Non-pigmented ciliary epithelial cell (primary cell): ENCODE results near the gene GNG5.
"Not testable (repeated sequence)": the region's sequence is repeated elsewhere in the genome, so short reads cannot be mapped to it uniquely, and the experiment has no call there.

ENCODE experiments used
- DNase-seq: peaks from one replicate; pipeline ENCODE4 v3.0.0-alpha.2; 2010; ENCODE audit warnings: low read depth

Gene GNG5

DNA sequence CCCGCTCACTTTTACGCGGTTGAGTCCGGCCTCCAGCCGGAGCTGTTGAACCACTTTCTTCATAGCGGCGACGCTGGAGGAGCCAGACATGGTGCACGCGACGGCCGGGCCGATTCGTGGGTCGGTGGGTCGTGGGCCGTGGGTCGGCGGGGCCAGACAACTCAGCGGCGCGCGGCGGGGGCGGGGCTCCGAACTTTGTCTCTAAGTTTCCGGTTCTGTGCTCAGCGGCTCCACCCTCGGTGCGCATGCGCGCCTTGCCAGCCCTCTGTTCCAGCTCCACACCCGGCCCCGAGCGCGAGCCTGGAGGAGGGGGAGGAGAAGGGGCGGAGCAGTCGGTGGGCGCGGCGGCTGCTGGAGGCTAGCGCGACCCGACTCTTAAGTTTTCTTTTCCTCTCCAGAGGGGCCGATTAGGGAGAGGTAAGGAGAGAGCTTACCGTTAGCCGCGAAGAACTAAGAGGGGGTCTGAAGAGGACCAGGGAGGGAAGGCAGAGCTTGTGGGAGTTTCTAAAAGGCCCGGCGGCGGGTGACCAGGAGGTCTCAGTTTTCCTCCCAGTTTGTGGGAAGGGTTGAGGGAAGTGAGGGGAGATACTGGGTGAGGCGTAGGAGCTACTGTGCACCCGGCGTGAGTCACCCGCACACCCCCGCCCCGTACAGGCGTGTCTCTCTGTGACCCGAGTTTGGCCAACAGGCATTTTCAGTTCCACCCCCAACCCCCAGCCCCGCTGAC lies at the start of gene GNG5, which contains the start of gene SPATA1:
GNG5 (minus strand) TSS at position 580 of the 727 bp plus-strand sequence; CDS start at position 90, 490 bp downstream.
SPATA1 (plus strand) TSS at position 385 of the 727 bp plus-strand sequence. CDS start 9,974 bp downstream, outside the sequence.
- DNase-seq: peak; percentile 75

DNA sequence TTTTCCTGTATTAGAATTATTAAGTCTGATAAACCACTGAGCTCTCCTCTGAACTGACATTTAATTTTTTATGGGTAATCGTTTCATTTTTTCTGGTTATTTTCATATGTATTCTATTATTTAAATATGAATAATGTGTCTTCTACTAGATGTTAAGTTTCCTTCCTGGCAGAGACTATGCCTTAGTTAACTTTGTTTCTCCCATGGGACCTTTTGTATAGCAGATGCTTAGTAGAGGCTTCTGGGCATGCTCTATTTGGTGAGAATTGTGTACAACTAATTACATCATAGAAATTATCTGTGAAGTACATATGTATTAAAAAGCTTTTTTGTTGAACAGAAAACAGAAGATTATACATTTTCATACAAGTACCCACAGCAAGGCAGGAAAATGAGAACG lies 44.4 kb upstream of the GNG5 start:
- DNase-seq: no peak

DNA sequence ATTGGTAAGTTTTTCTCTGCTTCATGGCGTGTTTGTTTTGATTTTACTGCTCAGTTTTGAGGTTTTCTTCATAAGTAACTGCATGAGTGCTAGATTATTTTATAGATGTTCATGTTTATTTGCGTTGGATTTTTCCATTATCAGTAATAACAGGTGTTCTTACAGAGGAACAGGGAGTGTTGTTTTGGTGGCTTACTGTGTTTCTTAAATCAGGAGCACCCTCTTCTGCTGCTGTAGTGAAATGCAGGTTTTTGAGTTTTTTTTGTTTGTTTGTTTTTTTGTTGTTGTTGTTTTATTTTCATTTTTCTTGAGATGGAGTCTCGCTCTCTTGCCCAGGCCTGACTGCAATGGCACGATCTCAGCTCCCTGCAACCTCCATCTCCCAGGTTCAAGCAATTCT lies 35.3 kb upstream of the GNG5 start:
- DNase-seq: no peak

DNA sequence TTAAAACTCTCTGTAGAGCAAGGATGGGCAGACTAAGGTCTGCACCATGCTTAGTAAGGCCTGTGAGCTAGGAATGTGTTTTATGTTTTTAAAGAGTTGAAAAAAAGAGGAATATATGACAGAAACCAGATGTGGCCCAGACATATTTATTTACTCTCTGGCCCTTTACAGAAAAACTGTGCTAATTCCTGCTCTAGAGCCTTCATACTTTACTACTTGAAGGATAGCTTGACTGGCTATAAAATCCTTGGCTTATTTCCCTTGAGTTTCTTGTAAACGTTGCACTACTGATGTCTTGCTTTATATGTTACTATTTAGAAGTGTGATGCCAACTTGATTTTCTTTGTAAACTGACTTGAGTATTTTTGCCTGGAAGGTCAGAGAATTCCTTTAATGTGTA lies 34.4 kb upstream of the GNG5 start:
- no peak for DNase-seq

DNA sequence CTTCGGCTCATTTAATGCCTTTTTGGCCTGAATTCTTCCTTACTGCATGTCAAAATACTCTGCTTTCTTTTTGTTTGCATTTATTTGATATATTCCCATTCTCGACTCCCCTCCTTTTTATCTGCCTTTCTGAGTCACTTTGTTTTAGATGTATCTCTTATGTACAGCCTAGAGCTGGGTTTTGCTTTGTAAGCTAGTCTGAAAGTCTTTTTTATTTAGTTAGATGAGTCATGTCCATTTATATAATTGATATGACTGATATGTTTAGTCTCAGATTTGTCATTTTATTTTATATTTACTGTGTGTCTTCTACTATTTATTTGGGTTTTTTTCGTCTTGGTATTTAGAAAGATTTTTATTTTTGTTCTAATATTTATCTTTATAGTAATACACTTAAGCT lies 33.6 kb upstream of the GNG5 start:
- DNase-seq: no peak

DNA sequence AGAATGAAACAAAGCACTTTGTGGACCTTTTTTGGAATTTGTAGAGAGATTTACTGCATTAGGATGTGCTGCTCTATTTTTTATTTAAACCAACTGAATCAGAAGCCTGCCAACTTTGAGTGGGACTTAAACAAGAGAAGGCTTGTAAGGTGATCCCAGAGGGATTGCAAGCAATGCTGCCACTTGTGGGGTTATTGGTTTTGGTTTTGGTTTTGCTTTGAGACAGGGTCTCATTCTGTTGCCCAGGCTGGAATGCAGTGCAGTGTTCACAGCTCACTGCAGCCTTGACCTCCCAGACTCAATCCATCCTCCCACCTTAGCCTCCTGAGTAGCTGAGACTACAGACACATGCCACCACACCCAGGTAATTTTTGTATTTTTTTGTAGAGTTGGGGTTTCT lies 32.2 kb upstream of the GNG5 start:
- DNase-seq: no peak

DNA sequence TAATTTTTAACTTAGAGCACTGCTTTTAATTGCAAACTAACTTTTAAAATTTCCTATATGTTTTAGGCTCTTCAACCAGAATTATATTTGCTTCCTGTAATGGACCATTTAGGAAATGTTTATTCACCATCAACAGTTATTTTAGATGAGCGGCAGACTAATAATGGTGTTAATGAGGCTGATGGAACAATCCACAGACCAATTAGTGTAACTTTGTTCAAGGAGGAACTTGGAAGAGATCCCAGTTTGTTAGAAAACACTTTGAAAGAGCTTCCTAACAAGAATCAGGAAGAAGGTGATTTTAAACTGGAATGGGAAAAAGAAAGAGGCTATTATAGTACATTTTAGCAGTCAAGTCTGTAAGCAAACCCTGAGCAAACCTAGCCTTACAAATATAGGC lies 19.4 kb upstream of the GNG5 start:
- no peak for DNase-seq

DNA sequence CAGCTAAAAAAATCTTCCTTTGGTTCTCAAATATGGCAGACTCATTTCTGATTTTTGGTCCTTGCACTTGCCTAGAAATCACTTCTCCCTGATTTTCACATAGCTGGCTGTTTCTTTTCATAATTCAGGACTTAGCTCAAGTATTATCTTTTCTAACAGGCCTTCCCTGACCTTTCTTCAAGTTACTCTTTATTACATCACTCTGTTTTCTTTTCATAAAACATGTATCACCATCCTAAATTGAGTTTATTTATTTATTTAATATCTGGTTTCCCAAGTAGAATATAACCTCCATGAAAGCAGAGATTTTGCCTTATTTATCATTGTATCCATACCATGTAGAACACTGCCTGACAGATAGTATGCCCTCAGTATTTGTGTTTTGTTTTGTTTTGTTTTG lies 18.2 kb upstream of the GNG5 start:
- DNase-seq: no peak

DNA sequence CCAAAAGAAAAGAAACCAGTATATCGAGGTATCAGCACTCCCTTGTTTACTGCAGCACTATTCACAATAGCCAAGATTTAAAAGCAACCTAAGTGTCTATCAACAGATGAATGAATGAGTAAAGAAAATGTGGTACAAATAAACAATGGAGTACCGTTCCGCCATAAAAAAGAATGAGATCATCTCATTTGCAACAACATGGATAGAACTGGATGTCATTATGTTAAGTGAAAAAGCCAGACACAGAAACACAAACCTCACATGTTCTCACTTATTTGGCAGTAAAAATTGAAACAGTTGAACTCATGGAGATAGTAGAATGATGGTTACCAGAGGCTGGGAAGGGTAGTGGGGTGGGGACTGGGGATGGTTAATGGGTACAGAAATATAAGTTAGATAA lies 4.3 kb upstream of the GNG5 start:
- DNase-seq: no peak

DNA sequence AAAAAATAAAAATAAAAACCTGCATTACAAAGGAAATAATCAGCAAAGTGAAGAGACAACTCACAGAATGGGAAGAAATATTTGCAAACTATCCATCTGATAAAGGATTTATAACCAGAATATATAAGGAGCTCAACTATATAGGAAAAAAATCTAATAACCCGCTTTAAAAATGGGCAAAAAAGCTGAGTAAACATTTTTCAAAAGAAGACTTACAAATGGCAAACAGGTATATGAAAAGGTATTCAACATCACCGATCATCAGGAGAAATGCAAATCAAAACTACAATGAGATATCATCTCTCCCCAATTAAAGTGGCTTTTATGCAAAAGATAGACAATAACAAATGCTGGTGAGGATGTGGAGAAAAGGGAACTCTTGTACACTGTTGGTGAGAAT lies 3.8 kb upstream of the GNG5 start:
- no peak for DNase-seq

DNA sequence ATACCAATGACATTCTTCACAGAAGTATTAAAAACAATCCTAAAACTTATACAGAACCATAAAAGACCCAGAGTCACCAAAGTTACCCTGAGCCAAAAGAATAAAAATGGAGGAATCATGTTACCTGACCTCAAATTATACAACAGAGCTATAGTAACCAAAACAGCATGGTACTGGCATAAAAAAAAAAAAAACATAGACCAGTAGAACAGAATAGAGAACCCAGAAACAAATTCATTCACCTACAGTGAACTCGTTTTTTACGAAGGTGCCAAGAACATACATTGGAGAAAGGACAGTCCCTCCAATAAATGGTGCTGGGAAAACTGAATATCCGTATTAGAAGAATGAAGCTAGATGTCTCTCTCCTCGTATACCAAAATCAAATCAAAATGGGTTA lies 2.6 kb upstream of the GNG5 start:
- no peak for DNase-seq

DNA sequence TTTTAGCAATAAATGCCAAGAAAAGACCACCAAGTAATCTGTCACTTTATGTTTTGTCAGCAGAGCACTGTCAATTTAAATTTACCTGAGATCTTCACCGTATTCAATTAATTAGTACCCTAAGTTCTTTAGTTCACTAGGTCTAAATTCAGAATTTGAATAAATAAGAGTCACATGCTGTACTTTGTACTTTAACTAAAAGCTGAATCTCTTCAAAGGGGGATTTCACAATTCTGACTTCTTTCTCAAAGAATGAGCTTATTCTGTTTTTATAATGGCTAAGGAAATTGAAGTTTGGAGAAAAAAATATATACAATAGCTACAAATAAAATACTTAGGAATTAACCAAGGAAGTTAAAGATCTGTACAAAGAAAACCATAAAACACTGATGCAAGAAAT lies 2.1 kb upstream of the GNG5 start:
- DNase-seq: no peak

DNA sequence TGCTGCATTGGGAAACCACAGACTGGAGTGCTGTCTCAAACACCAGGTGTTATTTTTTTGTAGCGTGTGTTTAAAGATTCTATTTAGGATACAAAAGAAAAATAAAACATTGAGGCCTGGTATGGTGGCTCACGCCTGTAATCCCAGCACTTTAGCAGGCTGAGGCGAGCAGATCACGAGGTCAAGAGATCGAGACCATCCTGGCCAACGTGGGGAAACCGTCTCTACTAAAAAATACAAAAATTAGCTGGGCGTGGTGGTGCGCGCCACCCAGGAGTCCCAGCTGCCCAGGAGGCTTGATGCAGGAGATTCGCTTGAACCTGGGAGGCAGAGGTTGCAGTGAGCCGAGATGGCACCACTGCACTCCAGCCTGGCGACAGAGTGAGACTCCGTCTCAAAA lies 1.5 kb upstream of the GNG5 start:
- DNase-seq: not testable (repeated sequence)

DNA sequence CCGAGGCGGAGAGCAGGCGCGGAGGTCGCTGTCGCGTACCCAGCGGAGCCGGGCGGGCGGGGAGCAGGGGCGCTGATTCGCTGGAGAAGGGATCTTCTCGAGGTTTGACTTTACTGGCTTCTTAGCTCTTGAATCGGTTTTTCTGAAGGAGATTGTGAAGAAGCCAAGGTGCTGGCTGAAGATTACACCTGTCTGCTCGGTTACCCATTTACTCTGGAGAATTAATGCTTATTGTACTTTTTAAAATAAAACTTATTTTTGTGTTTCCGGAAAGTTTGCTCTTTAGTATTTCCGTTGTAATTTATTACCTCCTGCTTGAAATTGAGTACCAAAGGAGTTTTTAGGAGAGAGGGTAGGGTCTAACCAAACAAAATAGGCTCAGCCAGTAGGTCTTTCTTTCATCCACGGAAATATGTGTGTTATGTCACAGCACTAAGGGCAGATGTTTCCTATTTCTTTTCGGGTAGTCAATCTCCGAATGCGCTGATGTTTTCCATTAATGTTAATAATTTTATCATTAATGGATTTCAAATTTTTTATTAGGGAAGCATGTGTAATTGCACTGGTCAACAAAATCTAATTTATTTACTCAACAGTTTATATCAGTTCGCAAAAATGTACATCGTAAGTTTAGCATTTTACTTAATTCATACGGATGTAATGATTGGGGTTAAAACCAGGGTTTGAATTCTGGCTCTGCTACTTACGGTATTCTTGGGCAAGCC lies 510 bp upstream of the GNG5 start:
- no peak for DNase-seq

DNA sequence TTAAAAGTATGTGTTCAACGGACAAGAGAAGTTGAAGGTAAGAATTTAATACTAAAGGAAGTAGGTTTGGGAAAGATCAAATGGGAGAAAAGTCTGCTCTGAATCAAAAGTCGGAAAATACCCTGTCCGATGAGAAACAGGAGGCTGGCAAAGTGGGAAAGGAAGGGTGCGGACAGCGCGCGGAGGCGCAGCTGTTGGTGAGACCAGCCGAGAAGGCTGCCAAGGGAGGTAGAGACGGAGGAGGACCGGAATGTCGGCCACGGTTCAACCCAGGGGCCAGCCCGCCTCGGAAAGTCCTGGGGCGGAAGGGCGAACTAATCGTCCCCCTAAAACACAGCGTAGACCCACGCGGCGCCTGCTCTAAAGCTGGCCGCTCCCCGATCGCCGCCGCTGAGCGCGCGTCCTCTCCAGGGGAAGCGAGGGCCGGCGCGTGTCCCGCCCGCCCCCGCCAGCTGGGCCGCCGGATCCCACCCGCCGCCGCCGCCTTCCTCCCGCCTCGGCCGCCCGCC lies 834 bp downstream of the GNG5 start:
- DNase-seq: no peak

DNA sequence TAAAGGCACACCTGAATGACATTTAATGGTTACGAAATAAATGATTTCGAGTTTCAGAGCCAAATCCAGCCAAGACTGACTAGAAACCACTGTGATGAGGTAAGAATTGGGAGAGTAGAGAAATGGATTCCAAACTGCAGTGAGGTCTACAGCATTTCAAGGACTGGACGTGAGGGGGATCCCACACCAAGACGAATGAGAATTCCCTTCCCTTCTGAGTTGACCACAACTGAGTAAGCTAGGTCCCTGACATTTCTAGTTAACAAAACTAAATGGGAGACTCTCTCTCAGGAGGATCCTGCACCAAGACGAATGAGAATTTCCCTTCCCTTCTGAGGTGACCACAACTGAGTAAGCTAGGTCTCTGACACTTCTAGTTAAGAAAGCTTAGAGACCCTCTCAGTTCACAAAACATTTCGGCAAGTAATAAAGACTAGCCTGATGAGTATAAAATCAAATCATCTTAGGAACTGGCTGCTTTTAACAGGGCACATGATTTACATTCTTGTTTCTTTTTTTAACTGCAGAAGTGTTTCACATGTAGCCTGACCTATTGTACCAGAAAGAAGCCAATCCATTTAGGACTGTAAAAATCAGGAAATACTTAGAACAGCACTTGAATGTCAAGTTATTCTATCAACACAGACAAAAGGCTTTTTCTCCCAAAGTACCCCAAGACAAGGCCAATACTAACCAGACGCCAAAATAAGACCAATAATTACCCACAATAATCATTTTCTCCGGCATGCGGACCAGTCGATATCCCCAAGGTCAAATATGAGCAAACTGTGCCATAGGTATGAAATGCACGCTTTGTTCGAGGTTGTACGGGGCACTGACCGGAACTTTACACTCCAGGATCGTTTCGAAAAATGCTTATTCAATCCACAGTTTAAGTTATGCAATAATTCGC lies 1.5 kb downstream of the GNG5 start:
- DNase-seq: peak; percentile 48

DNA sequence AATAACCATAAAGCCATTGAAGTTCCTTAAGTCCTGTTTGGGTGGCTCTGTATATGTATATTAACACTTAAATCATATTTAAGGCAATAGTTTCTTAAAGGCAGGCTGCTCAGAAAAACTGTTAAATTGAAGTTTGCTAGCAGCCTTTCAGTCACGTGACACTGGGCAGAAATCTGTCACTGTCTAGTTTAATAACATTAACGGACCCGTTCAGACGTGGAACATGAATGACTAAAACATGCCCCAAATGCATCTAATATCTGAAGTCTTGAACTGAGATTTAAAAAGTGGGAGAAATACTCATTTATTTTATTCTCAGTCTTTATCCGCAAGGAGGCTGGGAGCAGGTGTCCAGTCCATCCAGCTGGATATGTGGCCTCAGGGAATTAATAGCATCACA lies 3.5 kb downstream of the GNG5 start:
- DNase-seq: no peak

DNA sequence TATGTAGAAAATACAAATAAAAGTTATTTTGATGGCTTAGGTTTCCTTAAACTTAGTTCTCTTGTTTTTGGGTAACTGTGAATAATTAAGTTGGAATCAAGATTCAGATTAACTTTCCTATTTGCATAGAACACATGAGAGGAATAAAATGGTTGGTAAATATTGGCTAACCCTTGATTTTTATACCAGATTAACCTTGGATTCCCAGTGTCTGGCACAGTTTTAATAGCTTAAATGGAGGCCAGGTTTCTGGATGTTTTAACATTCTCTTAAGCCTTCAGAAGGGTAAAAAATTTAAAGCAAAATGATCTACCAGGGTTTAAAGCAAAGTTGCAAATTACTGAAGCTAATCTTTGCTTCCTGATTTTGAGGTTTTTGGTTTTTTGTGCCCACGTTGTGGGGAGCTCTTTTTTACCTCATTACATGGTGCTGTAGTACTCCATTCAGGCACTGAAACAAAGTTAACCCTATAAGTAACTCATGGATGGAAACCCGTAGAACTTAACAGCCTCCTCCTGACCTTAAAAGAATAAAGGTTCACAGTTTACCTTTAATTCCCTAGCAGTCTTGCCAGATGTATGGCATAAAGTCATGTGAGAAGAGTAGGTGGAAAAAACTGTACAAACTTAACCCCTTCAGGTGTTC lies 8.6 kb downstream of the GNG5 start:
- no peak for DNase-seq

DNA sequence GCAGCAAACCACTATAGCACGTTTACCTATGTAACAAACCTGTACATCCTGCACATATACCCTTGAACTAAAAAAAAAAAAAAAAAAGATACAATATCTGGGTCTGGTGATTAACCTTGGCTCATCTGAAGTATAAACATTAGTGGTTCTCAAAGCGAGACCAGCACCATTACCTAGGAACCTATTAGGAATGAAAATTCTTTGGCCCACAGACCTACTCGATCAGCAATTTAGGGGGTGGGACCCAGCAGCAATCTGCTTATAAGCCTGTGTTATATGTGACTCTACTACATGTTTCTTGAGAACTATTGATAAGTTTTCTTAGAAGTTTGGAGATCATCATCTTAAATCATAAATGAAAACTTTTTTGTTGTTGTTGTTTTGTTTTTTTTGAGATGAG lies 9.9 kb downstream of the GNG5 start:
- no peak for DNase-seq

DNA sequence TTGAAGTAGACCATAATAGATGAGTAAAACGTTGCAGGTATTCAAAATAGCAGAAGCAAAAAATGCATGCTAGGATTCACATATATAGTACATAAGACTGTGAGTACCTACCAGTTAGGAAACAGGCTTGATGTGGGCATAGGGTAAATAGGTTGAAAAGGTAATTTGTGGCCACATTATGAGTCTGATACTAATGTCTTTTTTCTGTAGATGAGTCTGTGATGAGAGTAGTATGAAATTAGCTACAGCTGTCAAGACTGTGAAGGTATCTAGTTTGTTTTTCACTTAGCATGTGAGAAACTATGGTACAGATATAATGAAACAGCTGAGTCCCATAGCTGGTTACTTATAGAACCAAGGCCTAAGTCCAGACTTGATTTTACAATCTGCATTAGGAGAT lies 12.6 kb downstream of the GNG5 start:
- DNase-seq: no peak

DNA sequence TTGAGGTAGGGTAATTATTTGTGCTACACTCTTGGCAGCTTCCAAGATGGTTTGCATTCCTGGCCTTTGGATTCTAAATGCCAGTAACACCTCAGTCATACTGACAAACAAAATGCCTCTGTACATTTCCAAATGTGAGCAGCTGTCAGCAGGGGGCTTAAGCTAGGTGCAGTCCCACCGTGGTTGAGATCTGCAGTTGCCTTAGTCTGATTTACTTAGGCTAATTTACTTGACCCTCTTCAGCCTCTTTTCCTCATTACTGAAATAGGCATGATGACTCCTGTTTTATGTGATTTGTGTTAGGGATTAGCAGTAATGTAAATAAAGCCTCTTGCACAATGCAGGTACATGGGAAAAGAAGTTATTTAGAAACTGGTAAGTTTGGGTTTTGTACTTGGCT lies 13.7 kb downstream of the GNG5 start:
- DNase-seq: no peak

DNA sequence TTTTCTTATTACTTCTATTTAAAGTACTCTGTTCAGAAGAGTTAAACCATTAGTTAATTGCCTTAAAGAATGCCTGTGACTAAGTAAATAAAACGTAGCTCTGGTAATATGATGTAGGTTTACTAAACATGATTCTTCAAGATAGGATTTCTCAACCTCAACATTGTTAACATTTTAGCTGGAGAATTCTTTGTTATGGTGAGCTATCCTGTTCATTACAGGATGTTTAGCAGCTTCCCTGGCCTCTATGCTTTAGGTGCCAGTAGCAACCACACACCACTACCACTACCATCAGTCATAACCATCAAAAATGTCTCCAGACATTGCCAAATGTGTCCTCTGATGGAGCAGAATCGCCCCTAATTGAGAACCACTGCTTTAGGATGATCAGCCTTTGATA lies 16.6 kb downstream of the GNG5 start:
- DNase-seq: no peak
